Endothelial cell of umbilical vein (primary cell): ENCODE results near the gene PRX. TPM values are rescaled to one million over a fixed set of nuclear protein-coding genes. Genes with fewer than 3 reads are reported as not detected.

Experiments used
- BruUV-seq: library from RNA; stranded (reverse); fragments of 400-500 nt; replicated peaks from 2 replicates; lab custom pipeline; 2021; lab: Mats Ljungman, UMichigan
- CTCF ChIA-PET: fragments of 300-600, 350-600 bp; sonication (Branson Sonifier 250); formaldehyde crosslinking; loops from one replicate; lab custom pipeline; 2021; ENCODE audit warnings: antibody characterized with exemption, inconsistent platforms; lab: Charles Lee
- POLR2A ChIA-PET: fragments of 300-600, 350-600 bp; sonication (Branson Sonifier 250); formaldehyde crosslinking; loops from one replicate; lab custom pipeline; 2021; ENCODE audit warnings: antibody characterized with exemption, inconsistent platforms; lab: Charles Lee
- DNase-seq: peaks from one replicate; pipeline ENCODE4 v3.0.0-alpha.2; 2011; ENCODE audit warnings: low read depth, low spot score
- FAIRE-seq: peaks from 2 replicates; lab custom pipeline; 2011; peaks lifted over from hg19 to GRCh38; lab: Jason Lieb, UNC
- H2AFZ ChIP-seq: 2 replicates; pipeline ENCODE4 v1.6.0; 2012; ENCODE audit warnings: low read depth, low read length, control low read depth, inconsistent platforms
- H3K27ac ChIP-seq: 2 replicates; pipeline ENCODE4 v1.5.1; 2011; ENCODE audit warnings: low read depth, mild to moderate bottlenecking, control low read depth, low read length, moderate library complexity; ENCODE audit not compliant: insufficient read depth
- H3K27me3 ChIP-seq, 2 experiments: 2 replicates each; pipeline versions ENCODE4 v1.6.0 to v1.6.1; 2011; ENCODE audit warnings: low read length in 2 of 2, mixed read lengths in 1 of 2; ENCODE audit not compliant: control insufficient read depth in 2 of 2, insufficient read depth in 2 of 2
- H3K36me3 ChIP-seq, 2 experiments: 2 replicates in 1 of 2; 3 replicates in 1 of 2; pipeline ENCODE4 v1.5.1; 2011; ENCODE audit warnings: low read length in 2 of 2, mild to moderate bottlenecking in 1 of 2, moderate library complexity in 1 of 2; ENCODE audit not compliant: control insufficient read depth in 2 of 2, insufficient read depth in 2 of 2; ENCODE audit errors: extremely low read depth in 1 of 2
- H3K4me1 ChIP-seq: 3 replicates; pipeline ENCODE4 v1.5.1; 2011; ENCODE audit warnings: mild to moderate bottlenecking, low read length; ENCODE audit not compliant: control insufficient read depth, insufficient read depth; ENCODE audit errors: extremely low read depth
- H3K4me2 ChIP-seq: 2 replicates; pipeline ENCODE4 v1.6.1; 2011; ENCODE audit warnings: low read length, control low read depth, mixed read lengths; ENCODE audit not compliant: insufficient read depth
- H3K4me3 ChIP-seq, 3 experiments: fragments of 200-600 bp in 1 of 3; sonication (generic), shearing (Covaris generic) in 1 of 3; replicated peaks in 1 of 3; 2 replicates each; pipeline ENCODE4 v1.5.1; 2011 to 2016; ENCODE audit warnings: control low read depth in 3 of 3, low read length in 3 of 3, mild to moderate bottlenecking in 2 of 3, inconsistent platforms in 1 of 3, low read depth in 1 of 3, moderate library complexity in 1 of 3; ENCODE audit not compliant: insufficient read depth in 1 of 3
- H3K79me2 ChIP-seq: 2 replicates; pipeline ENCODE4 v1.6.0; 2012; ENCODE audit warnings: low read length, inconsistent platforms; ENCODE audit not compliant: control insufficient read depth, insufficient read depth
- H3K9ac ChIP-seq: replicated peaks from 2 replicates; pipeline ENCODE3; 2011; ENCODE audit warnings: low read length, control low read depth; ENCODE audit not compliant: insufficient read depth; ENCODE audit errors: extremely low read depth
- H3K9me1 ChIP-seq: replicated peaks from 3 replicates; pipeline ENCODE4 v1.6.0; 2011; ENCODE audit warnings: mild to moderate bottlenecking, low read length; ENCODE audit not compliant: control insufficient read depth, insufficient read depth; ENCODE audit errors: extremely low read depth
- H3K9me3 ChIP-seq: replicated peaks from 2 replicates; pipeline ENCODE4 v1.5.1; 2012; ENCODE audit warnings: low read length, inconsistent platforms; ENCODE audit not compliant: control insufficient read depth, insufficient read depth
- H4K20me1 ChIP-seq: replicated peaks from 2 replicates; pipeline ENCODE3; 2011; ENCODE audit warnings: mild to moderate bottlenecking, low read length; ENCODE audit not compliant: control insufficient read depth, insufficient read depth; ENCODE audit errors: extremely low read depth
- CTCF ChIP-seq, 2 donors: IDR thresholded peaks; 1 replicate in 1 of 2; 2 replicates in 1 of 2; pipeline ENCODE4 v1.5.1; 2011; ENCODE audit warnings: low read length in 2 of 2, mild to moderate bottlenecking in 2 of 2, moderate library complexity in 2 of 2, control low read depth in 1 of 2, inconsistent platforms in 1 of 2, low read depth in 1 of 2; ENCODE audit not compliant: insufficient read depth in 1 of 2; ENCODE audit errors: extremely low read depth in 1 of 2
- EZH2 ChIP-seq: IDR thresholded peaks from 2 replicates; pipeline ENCODE4 v1.6.1; 2012; ENCODE audit warnings: borderline replicate concordance, low read depth, mild to moderate bottlenecking, moderate library complexity, low read length, inconsistent platforms; ENCODE audit not compliant: severe bottlenecking
- FOS ChIP-seq: IDR thresholded peaks from 2 replicates; pipeline ENCODE4 v1.6.1; 2011; ENCODE audit warnings: mild to moderate bottlenecking, low read length, moderate library complexity, borderline replicate concordance; ENCODE audit not compliant: insufficient read depth
- GATA2 ChIP-seq: IDR thresholded peaks from 2 replicates; pipeline ENCODE4 v1.7.0; 2011; ENCODE audit warnings: low read depth, mild to moderate bottlenecking, moderate library complexity, mixed read lengths, low read length; ENCODE audit not compliant: insufficient read length, insufficient read depth
- JUN ChIP-seq: IDR thresholded peaks from 2 replicates; pipeline ENCODE4 v1.6.1; 2011; ENCODE audit warnings: borderline replicate concordance, low read depth; ENCODE audit not compliant: insufficient read length, insufficient read depth
- MAX ChIP-seq: IDR thresholded peaks from 2 replicates; pipeline ENCODE4 v1.6.1; 2011; ENCODE audit not compliant: insufficient read depth, insufficient read length
- MYC ChIP-seq: IDR thresholded peaks from one replicate; pipeline ENCODE4 v1.6.1; 2011; ENCODE audit warnings: mild to moderate bottlenecking, low read depth, low read length
- POLR2A ChIP-seq: IDR thresholded peaks from 2 replicates; pipeline ENCODE4 v1.6.1; 2012; ENCODE audit warnings: low read depth, mild to moderate bottlenecking, control low read depth, low read length
- POLR2AphosphoS5 ChIP-seq: IDR thresholded peaks from 2 replicates; pipeline ENCODE4 v1.6.1; 2012; ENCODE audit warnings: low read depth, mild to moderate bottlenecking, control low read depth, low read length, moderate library complexity; ENCODE audit not compliant: insufficient read depth
- dilution Hi-C: fragments of 300-500 bp; cut with MboI; formaldehyde crosslinking; loops from one replicate; pipeline ENCODE4 v1.15.0; 2019; ENCODE audit warnings: low sequenced_read_pairs; ENCODE audit not compliant: extremely low pct_ligation_motif_present
- intact Hi-C: fragments of 100-400 bp; cut with micrococcal nuclease; formaldehyde crosslinking; loops from one replicate; pipeline ENCODE4 v1.10.0; 2022
- polyA plus RNA-seq, 4 experiments: library from polyadenylated mRNA; depleted of rRNA in 3 of 4; stranded (reverse) in 3 of 4; unstranded in 1 of 4; fragments of >200 nt; gene quantifications; 2 replicates each; pipeline versions ENCODE4 v1.2.1 to v1.2.3, GENCODE V29; 2011 to 2012; ENCODE audit warnings: missing spikeins in 1 of 4
- total RNA-seq: library from RNA; stranded (reverse); gene quantifications from 2 replicates; pipeline ENCODE4 v1.2.3, GENCODE V29; 2021

PRX gene
- total and polyA plus RNA-seq, 2 donors (not counting 3 experiments of a cell fraction or from before 2014, with no cell fraction given), result 0.80 to 1.3 TPM

- Histone ChIP-seq H3K27me3 (no peaks in the 10 kb centered on the region), H2AFZ (no peak overlapping the region), H3K4me1 (no peaks in the 10 kb centered on the region), H3K4me3 (no peak overlapping the region), H3K9me3 (no peaks in the 10 kb centered on the region), H3K9ac (no peak overlapping the region), H3K27ac (no peak overlapping the region), H3K36me3 (no peaks in the 10 kb centered on the region), H3K4me2 (no peak overlapping the region), H3K9me1 (no peaks in the 10 kb centered on the region), H3K79me2 (no peaks in the 10 kb centered on the region), H4K20me1 (no peaks in the 10 kb centered on the region)
- intact Hi-C loops (no loop called here), dilution Hi-C loops (no loop called here)
- ChIA-PET POLR2A (no interaction called here), CTCF (interaction anchor here (1.1 kb wide), 1 partner anchor 28 kb away, joined by 3 read pairs; no protein-coding TSS in a partner anchor)
- FAIRE-seq (no peak), DNase-seq (no peak)
- BruUV-seq, result no TSS peak
- TF ChIP-seq POLR2A (no peak), CTCF (IDR thresholded peaks at IDR 0.05; ENCODE audit: extremely low read depth in 1 of 2, insufficient read depth in 1 of 2, low read depth in 1 of 2, low read length in 2 of 2) (peak in 1 of 2 donors; percentile 34)
Observed at GRCh38 chr19:40392894-40393517, 20.2 kb downstream of the PRX start.

GRCh38 chr19:40392123-40392522, 21.1 kb downstream of the PRX start:
- TF ChIP-seq EZH2, result no peak
- TF ChIP-seq MYC, result no peak
- no peak for TF ChIP-seq POLR2A
- no peak for TF ChIP-seq FOS
- TF ChIP-seq POLR2AphosphoS5, result no peak
- no peak for TF ChIP-seq MAX
- TF ChIP-seq JUN, result no peak
- TF ChIP-seq CTCF (IDR thresholded peaks at IDR 0.05; ENCODE audit: extremely low read depth in 1 of 2, insufficient read depth in 1 of 2, low read depth in 1 of 2, low read length in 2 of 2), result no peak
- no peak for TF ChIP-seq GATA2
- FAIRE-seq, result no peak
- dilution Hi-C loops, result no loop called here

More at GRCh38 chr19:40392123-40392522, 21.1 kb downstream of the PRX start:
- no peaks in the 10 kb centered on the region for H3K36me3 ChIP-seq
- H3K9me3 ChIP-seq, result no peaks in the 10 kb centered on the region
- H3K9ac ChIP-seq, result no peak overlapping the region
- no peak for DNase-seq
- ChIA-PET CTCF (no interaction called here), POLR2A (no interaction called here)
- H3K9me1 ChIP-seq, result no peaks in the 10 kb centered on the region
- intact Hi-C loops, result no loop called here
- no peaks in the 10 kb centered on the region for H3K79me2 ChIP-seq
- H3K27me3 ChIP-seq, result no peaks in the 10 kb centered on the region
- H3K4me1 ChIP-seq, result no peaks in the 10 kb centered on the region
- H3K27ac ChIP-seq, result no peak overlapping the region
- no peak overlapping the region for H3K4me2 ChIP-seq
- H4K20me1 ChIP-seq, result no peaks in the 10 kb centered on the region
- H2AFZ ChIP-seq, result no peak overlapping the region
- BruUV-seq, result no TSS peak
- no peak overlapping the region for H3K4me3 ChIP-seq
